ENCODE data around the gene CLASP1. TPM values are rescaled to one million over a fixed set of nuclear protein-coding genes. Genes with fewer than 3 reads are reported as not detected.

CLASP1 gene
- total RNA-seq, 1 donor from 2014 or later, result 90.4 TPM

DNA sequence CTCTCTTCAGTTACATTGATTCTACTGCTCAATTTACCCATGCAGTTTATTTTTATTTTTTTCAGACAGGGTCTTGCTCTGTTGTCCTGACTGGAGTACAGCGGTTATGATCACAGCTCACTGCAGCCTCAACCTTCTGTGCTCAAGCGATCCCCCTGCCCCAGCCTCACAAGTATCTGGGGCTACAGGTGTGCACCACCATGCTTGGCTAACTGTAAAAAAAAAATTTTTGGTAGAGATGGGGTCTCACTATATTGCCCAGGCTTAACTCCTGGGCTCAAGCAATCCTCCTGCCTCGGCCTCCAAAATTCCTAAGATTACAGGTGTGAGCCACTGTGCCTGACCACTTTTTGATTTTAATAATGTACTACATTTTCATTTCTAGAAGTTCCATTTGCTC lies 212.3 kb downstream of the CLASP1 start:
- Histone ChIP-seq H3K4me3 (no peak overlapping the region), H3K27me3 (no peaks in the 10 kb centered on the region), H3K4me1 (no peaks in the 10 kb centered on the region), H3K27ac (no peak overlapping the region), H3K36me3 (peaks cover 0 to 7% of the 10 kb centered on the region in 2 donors), H3K9me3 (no peaks in the 10 kb centered on the region)
- TF ChIP-seq POLR2A (IDR thresholded peaks at IDR 0.05), result no peak
- intact Hi-C loops (cut with DNase I), result no loop called here
- no peak for DNase-seq (ENCODE audit: extremely low spot score in 2 of 2)

- intact Hi-C loops (cut with DNase I), result no loop called here
- no peak overlapping the region for H3K4me3 ChIP-seq
- no peaks in the 10 kb centered on the region for H3K4me1 ChIP-seq
- no peaks in the 10 kb centered on the region for H3K36me3 ChIP-seq
- H3K27ac ChIP-seq, result no peak overlapping the region
- H3K9me3 ChIP-seq, result no peaks in the 10 kb centered on the region
- H3K27me3 ChIP-seq, result no peaks in the 10 kb centered on the region
- DNase-seq (ENCODE audit: extremely low spot score in 2 of 2), result no peak
- TF ChIP-seq POLR2AphosphoS5 (IDR thresholded peaks at IDR 0.05; ENCODE audit: insufficient read depth in 1 of 2, low read depth in 1 of 2) (no peak), CTCF (IDR thresholded peaks at IDR 0.05) (no peak), POLR2A (IDR thresholded peaks at IDR 0.05) (no peak)
Measured at GRCh38 chr2:121435790-121436189, 213.5 kb downstream of the CLASP1 start.

DNA sequence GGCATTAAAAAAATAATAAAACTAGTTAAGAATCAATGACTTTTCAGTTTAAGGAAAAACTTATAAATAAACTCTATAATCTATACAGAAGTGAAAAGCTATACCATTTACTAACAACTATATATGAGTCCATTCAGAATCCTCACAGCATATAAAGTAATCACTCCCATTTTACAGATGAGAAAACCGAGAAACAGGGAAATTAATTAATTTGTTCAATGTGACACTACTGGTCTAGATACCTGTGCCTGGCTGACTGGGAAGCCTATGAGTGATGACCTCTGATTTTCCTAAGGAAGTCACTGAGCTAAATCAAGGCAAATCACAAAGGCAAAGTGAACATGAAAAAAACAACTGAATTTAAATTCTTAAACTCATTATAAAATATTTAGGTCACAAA lies 218.0 kb downstream of the CLASP1 start:
- Histone ChIP-seq H3K4me3 (no peak overlapping the region), H3K9me3 (no peaks in the 10 kb centered on the region), H3K27ac (no peak overlapping the region), H3K4me1 (no peaks in the 10 kb centered on the region), H3K27me3 (no peaks in the 10 kb centered on the region), H3K36me3 (peaks cover 0 to 25% of the 10 kb centered on the region in 2 donors)
- no peak for DNase-seq (ENCODE audit: extremely low spot score in 2 of 2)
- intact Hi-C loops (cut with DNase I), result no loop called here
- TF ChIP-seq POLR2AphosphoS5 (IDR thresholded peaks at IDR 0.05; ENCODE audit: insufficient read depth in 1 of 2, low read depth in 1 of 2), result no peak

- no peaks in the 10 kb centered on the region for H3K4me1 ChIP-seq
- no peak overlapping the region for H3K4me3 ChIP-seq
- no peaks in the 10 kb centered on the region for H3K9me3 ChIP-seq
- H3K27ac ChIP-seq, result no peak overlapping the region
- no peaks in the 10 kb centered on the region for H3K27me3 ChIP-seq
- peaks cover 0 to 36% of the 10 kb centered on the region in 2 donors for H3K36me3 ChIP-seq
- DNase-seq (ENCODE audit: extremely low spot score in 2 of 2), result no peak
- no peak for TF ChIP-seq POLR2A (IDR thresholded peaks at IDR 0.05)
- TF ChIP-seq POLR2AphosphoS5 (IDR thresholded peaks at IDR 0.05; ENCODE audit: insufficient read depth in 1 of 2, low read depth in 1 of 2), result no peak
- no peak for TF ChIP-seq CTCF (IDR thresholded peaks at IDR 0.05)
- intact Hi-C loops (cut with DNase I), result no loop called here
Measured at GRCh38 chr2:121429927-121430520, 219.2 kb downstream of the CLASP1 start.

DNA sequence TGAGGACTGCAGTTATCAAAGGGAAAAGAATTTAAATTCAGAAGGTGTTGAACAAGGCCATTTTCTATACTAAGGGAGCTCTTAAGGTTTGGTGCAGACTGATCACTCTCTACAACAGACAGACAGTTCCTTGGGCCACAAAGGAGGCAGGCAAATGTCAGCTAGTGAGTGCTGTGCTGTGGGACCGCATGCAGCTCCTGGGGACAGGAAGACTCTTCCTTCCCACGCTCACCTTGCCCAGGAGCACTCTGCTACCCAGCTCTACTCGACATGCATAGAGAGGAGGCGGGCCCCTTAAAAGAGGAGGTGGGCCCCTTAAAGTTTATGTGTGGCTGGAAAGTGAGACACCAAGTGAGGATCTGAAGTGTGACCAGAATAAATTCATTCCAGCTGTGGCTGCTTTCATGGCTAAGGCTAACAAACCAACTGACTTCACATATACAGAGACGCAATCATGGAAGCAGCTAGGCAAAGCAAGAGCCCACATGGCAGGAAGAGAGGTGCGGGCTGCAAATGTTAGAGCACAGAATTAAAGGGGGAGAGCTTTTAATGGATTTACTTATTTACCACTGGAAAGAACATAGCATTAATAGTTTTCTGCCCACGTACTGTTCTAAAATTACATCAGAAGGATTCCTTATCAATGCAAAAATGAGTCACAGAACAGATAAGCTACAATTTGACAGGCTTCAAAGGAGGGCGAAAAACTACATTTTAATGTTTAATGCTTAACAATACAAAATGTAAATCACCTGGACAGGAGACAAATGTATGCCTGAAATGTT lies 220.0 kb downstream of the CLASP1 start:
- H3K36me3 ChIP-seq, result peaks cover 0 to 43% of the 10 kb centered on the region in 2 donors
- DNase-seq (ENCODE audit: extremely low spot score in 2 of 2), result no peak
- no peaks in the 10 kb centered on the region for H3K4me1 ChIP-seq
- intact Hi-C loops (cut with DNase I), result no loop called here
- no peaks in the 10 kb centered on the region for H3K9me3 ChIP-seq
- H3K27me3 ChIP-seq, result no peaks in the 10 kb centered on the region
- H3K4me3 ChIP-seq, result no peak overlapping the region
- no peak for TF ChIP-seq POLR2AphosphoS5 (IDR thresholded peaks at IDR 0.05; ENCODE audit: insufficient read depth in 1 of 2, low read depth in 1 of 2)
- no peak for TF ChIP-seq POLR2A (IDR thresholded peaks at IDR 0.05)
- TF ChIP-seq CTCF (IDR thresholded peaks at IDR 0.05), result no peak
- no peak overlapping the region for H3K27ac ChIP-seq

GRCh38 chr2:121427187-121427689 lies 222.0 kb downstream of the CLASP1 start:
- H3K27ac ChIP-seq, result no peak overlapping the region
- no peaks in the 10 kb centered on the region for H3K27me3 ChIP-seq
- peaks cover 0 to 48% of the 10 kb centered on the region in 2 donors for H3K36me3 ChIP-seq
- intact Hi-C loops (cut with DNase I), result no loop called here
- DNase-seq (ENCODE audit: extremely low spot score in 2 of 2), result no peak
- H3K4me1 ChIP-seq, result no peaks in the 10 kb centered on the region
- H3K9me3 ChIP-seq, result no peaks in the 10 kb centered on the region
- TF ChIP-seq CTCF (IDR thresholded peaks at IDR 0.05), result no peak
- no peak for TF ChIP-seq POLR2A (IDR thresholded peaks at IDR 0.05)
- no peak for TF ChIP-seq POLR2AphosphoS5 (IDR thresholded peaks at IDR 0.05; ENCODE audit: insufficient read depth in 1 of 2, low read depth in 1 of 2)
- no peak overlapping the region for H3K4me3 ChIP-seq

All from vagina (tissue), 2 donors.